H1 (cell line): ENCODE data around the gene TUBA4B. TPM values are rescaled to one million over a fixed set of nuclear protein-coding genes. Genes with fewer than 3 reads are reported as not detected.

Experiments used
- CTCF ChIA-PET: fragments of 300-600 bp; sonication (Branson Sonifier 250); formaldehyde crosslinking; loops from one replicate; lab custom pipeline; 2021; ENCODE audit not compliant: partially characterized antibody; lab: Charles Lee
- POLR2A ChIA-PET: fragments of 300-600 bp; sonication (Branson Sonifier 250); formaldehyde crosslinking; loops from one replicate; lab custom pipeline; 2021; ENCODE audit warnings: inconsistent platforms; ENCODE audit not compliant: partially characterized antibody; lab: Charles Lee
- DNase-seq, 2 experiments: peaks; one replicate each; pipeline versions ENCODE4 v3.0.0 to v3.0.0-alpha.2; 2010 to 2022; ENCODE audit warnings: low spot score in 2 of 2, low read depth in 1 of 2, mixed read lengths in 1 of 2
- FAIRE-seq: peaks from 2 replicates; lab custom pipeline; 2011; peaks lifted over from hg19 to GRCh38; lab: Jason Lieb, UNC
- H2AFZ ChIP-seq: 2 replicates; pipeline ENCODE4 v1.8.1; 2012; ENCODE audit warnings: low read length, inconsistent platforms
- H2AK5ac ChIP-seq: 2 replicates; pipeline ENCODE4 v1.6.1; 2013; ENCODE audit warnings: low read depth, low read length
- H2BK120ac ChIP-seq: replicated peaks from 2 replicates; pipeline ENCODE3; 2013; ENCODE audit warnings: low read depth, low read length, inconsistent platforms
- H2BK12ac ChIP-seq: 2 replicates; pipeline ENCODE4 v1.6.1; 2013; ENCODE audit warnings: low read depth, low read length
- H2BK15ac ChIP-seq: 2 replicates; pipeline ENCODE4 v1.6.1; 2013; ENCODE audit warnings: low read length
- H2BK20ac ChIP-seq: 2 replicates; pipeline ENCODE4 v1.6.1; 2013; ENCODE audit warnings: low read length
- H2BK5ac ChIP-seq: 2 replicates; pipeline ENCODE4 v1.6.1; 2013; ENCODE audit warnings: low read depth, low read length
- H3K14ac ChIP-seq: 2 replicates; pipeline ENCODE4 v1.6.1; 2013; ENCODE audit warnings: inconsistent platforms; ENCODE audit not compliant: insufficient read length
- H3K18ac ChIP-seq: 2 replicates; pipeline ENCODE4 v1.6.1; 2013; ENCODE audit warnings: low read length; ENCODE audit errors: extremely low read depth
- H3K23ac ChIP-seq: 2 replicates; pipeline ENCODE4 v1.6.1; 2013; ENCODE audit warnings: inconsistent platforms; ENCODE audit not compliant: insufficient read length
- H3K23me2 ChIP-seq: 2 replicates; pipeline ENCODE4 v1.6.1; 2013; ENCODE audit warnings: low read depth, low read length
- H3K27ac ChIP-seq: 2 replicates; pipeline ENCODE4 v1.6.1; 2011; ENCODE audit warnings: low read depth, low read length, inconsistent platforms
- H3K27me3 ChIP-seq, 4 experiments: replicated peaks in 1 of 4; 1 replicate in 1 of 4; 2 replicates in 3 of 4; pipeline versions ENCODE4 v1.6.1 to v1.8.1; 2011 to 2013; ENCODE audit warnings: low read length in 3 of 4, mild to moderate bottlenecking in 3 of 4, inconsistent platforms in 2 of 4, mixed read lengths in 2 of 4, moderate library complexity in 1 of 4; ENCODE audit not compliant: control insufficient read depth in 3 of 4, insufficient read depth in 3 of 4; ENCODE audit errors: extremely low read depth in 1 of 4
- H3K36me3 ChIP-seq, 4 experiments: 2 replicates each; pipeline versions ENCODE4 v1.6.1 to v1.8.1; 2011 to 2013; ENCODE audit warnings: mild to moderate bottlenecking in 4 of 4, low read length in 3 of 4, moderate library complexity in 2 of 4, control low read depth in 1 of 4, inconsistent platforms in 1 of 4; ENCODE audit not compliant: insufficient read depth in 4 of 4, control insufficient read depth in 2 of 4
- H3K4ac ChIP-seq: replicated peaks from 2 replicates; pipeline ENCODE3; 2013; ENCODE audit warnings: low read length, low read depth, mixed read lengths, inconsistent platforms; ENCODE audit not compliant: insufficient read length
- H3K4me1 ChIP-seq, 4 experiments: replicated peaks in 1 of 4; 1 replicate in 1 of 4; 2 replicates in 3 of 4; pipeline versions ENCODE4 v1.6.1 to v1.8.1; 2011 to 2013; ENCODE audit warnings: low read length in 3 of 4, inconsistent platforms in 2 of 4, mixed read lengths in 1 of 4; ENCODE audit not compliant: insufficient read depth in 4 of 4, control insufficient read depth in 3 of 4
- H3K4me2 ChIP-seq, 2 experiments: 2 replicates each; pipeline versions ENCODE4 v1.6.1 to v1.8.1; 2011 to 2013; ENCODE audit warnings: low read depth in 2 of 2, low read length in 2 of 2, control low read depth in 1 of 2, inconsistent platforms in 1 of 2, mild to moderate bottlenecking in 1 of 2; ENCODE audit not compliant: insufficient read depth in 1 of 2
- H3K4me3 ChIP-seq, 4 experiments: fragments of 200-600, 300-600 bp in 1 of 4; sonication (generic), shearing (Covaris generic), sonication (Bioruptor Twin) in 1 of 4; 2 replicates each; pipeline versions ENCODE4 v1.5.1 to v1.8.1; 2011 to 2016; ENCODE audit warnings: low read length in 4 of 4, low read depth in 3 of 4, control low read depth in 2 of 4, inconsistent platforms in 2 of 4, mild to moderate bottlenecking in 2 of 4, mixed read lengths in 1 of 4, moderate library complexity in 1 of 4; ENCODE audit not compliant: insufficient read depth in 2 of 4; ENCODE audit errors: extremely low read depth in 1 of 4
- H3K56ac ChIP-seq: replicated peaks from 2 replicates; pipeline ENCODE3; 2013; ENCODE audit warnings: low read depth, mild to moderate bottlenecking, mixed read lengths, low read length, inconsistent platforms; ENCODE audit not compliant: insufficient read length
- H3K79me1 ChIP-seq: 2 replicates; pipeline ENCODE4 v1.6.1; 2013; ENCODE audit warnings: low read depth, low read length, control low read depth
- H3K79me2 ChIP-seq, 2 experiments: 2 replicates each; pipeline versions ENCODE4 v1.6.1 to v1.8.1; 2012 to 2013; ENCODE audit warnings: low read length in 2 of 2, mild to moderate bottlenecking in 2 of 2, inconsistent platforms in 1 of 2; ENCODE audit not compliant: insufficient read depth in 2 of 2, control insufficient read depth in 1 of 2
- H3K9ac ChIP-seq, 4 experiments: replicated peaks in 1 of 4; 1 replicate in 1 of 4; 2 replicates in 3 of 4; pipeline versions ENCODE4 v1.6.1 to v1.8.1; 2011 to 2013; ENCODE audit warnings: low read depth in 3 of 4, low read length in 3 of 4, control low read depth in 2 of 4, mild to moderate bottlenecking in 2 of 4, moderate library complexity in 2 of 4, inconsistent platforms in 1 of 4; ENCODE audit errors: extremely low read depth in 1 of 4
- H3K9me3 ChIP-seq, 2 experiments: 2 replicates each; pipeline versions ENCODE4 v1.6.1 to v1.8.1; 2012 to 2013; ENCODE audit warnings: mild to moderate bottlenecking in 2 of 2, moderate library complexity in 2 of 2, control low read depth in 1 of 2, inconsistent platforms in 1 of 2, low read depth in 1 of 2, low read length in 1 of 2, mixed read lengths in 1 of 2; ENCODE audit not compliant: insufficient read depth in 2 of 2
- H4K20me1 ChIP-seq, 2 experiments: replicated peaks in 1 of 2; 2 replicates each; pipeline versions ENCODE3 to v1.8.1; 2011 to 2013; ENCODE audit warnings: inconsistent platforms in 2 of 2, low read length in 2 of 2, mild to moderate bottlenecking in 1 of 2; ENCODE audit not compliant: insufficient read depth in 2 of 2, control insufficient read depth in 1 of 2
- H4K5ac ChIP-seq: 2 replicates; pipeline ENCODE4 v1.6.1; 2013; ENCODE audit warnings: low read length, low read depth, mixed read lengths, inconsistent platforms; ENCODE audit not compliant: insufficient read length
- H4K8ac ChIP-seq: 2 replicates; pipeline ENCODE4 v1.8.0; 2013; ENCODE audit warnings: mild to moderate bottlenecking, moderate library complexity, low read length, inconsistent platforms; ENCODE audit not compliant: insufficient read depth; ENCODE audit errors: extremely low read depth
- H4K91ac ChIP-seq: replicated peaks from 2 replicates; pipeline ENCODE3; 2013; ENCODE audit warnings: low read length, mixed read lengths, inconsistent platforms; ENCODE audit not compliant: insufficient read length
- ATF2 ChIP-seq: IDR thresholded peaks from 2 replicates; pipeline ENCODE4 v1.6.1; 2012; ENCODE audit warnings: low read length, inconsistent platforms
- BRCA1 ChIP-seq: IDR thresholded peaks from 2 replicates; pipeline ENCODE4 v1.6.1; 2012; ENCODE audit warnings: low read depth, low read length, improper control_type of control experiment
- CREB1 ChIP-seq: IDR thresholded peaks from 2 replicates; pipeline ENCODE4 v1.6.1; 2012; ENCODE audit warnings: inconsistent platforms
- KDM1A ChIP-seq: fragments of 200-600, 300-600 bp; sonication (generic); IDR thresholded peaks from 2 replicates; pipeline ENCODE4 v1.7.1; 2016; ENCODE audit warnings: mild to moderate bottlenecking, low read length, borderline replicate concordance
- MAFK ChIP-seq: IDR thresholded peaks from 2 replicates; pipeline ENCODE4 v1.6.1; 2012; ENCODE audit warnings: low read depth, mild to moderate bottlenecking, improper control_type of control experiment, low read length
- POLR2A ChIP-seq, 2 experiments: IDR thresholded peaks; 1 replicate in 1 of 2; 2 replicates in 1 of 2; pipeline ENCODE4 v1.6.1; 2011; ENCODE audit warnings: low read depth in 2 of 2, low read length in 2 of 2, mild to moderate bottlenecking in 2 of 2; ENCODE audit errors: control extremely low read depth in 1 of 2
- RAD21 ChIP-seq, 2 experiments: IDR thresholded peaks in 1 of 2; conservative IDR thresholded peaks in 1 of 2; 2 replicates each; pipeline ENCODE4 v1.6.1; 2011; ENCODE audit warnings: low read depth in 2 of 2, low read length in 2 of 2, improper control_type of control experiment in 1 of 2, inconsistent platforms in 1 of 2, mild to moderate bottlenecking in 1 of 2, moderate library complexity in 1 of 2
- RBBP5 ChIP-seq: IDR thresholded peaks from 2 replicates; pipeline ENCODE4 v1.7.1; 2012; ENCODE audit warnings: low read depth, mild to moderate bottlenecking, inconsistent platforms, low read length, moderate library complexity, borderline replicate concordance
- SIX5 ChIP-seq: IDR thresholded peaks from 2 replicates; pipeline ENCODE4 v1.6.1; 2011; ENCODE audit warnings: mild to moderate bottlenecking, low read depth, low read length
- SP1 ChIP-seq: IDR thresholded peaks from 2 replicates; pipeline ENCODE4 v1.6.1; 2011; ENCODE audit warnings: low read depth, low read length
- SRF ChIP-seq: IDR thresholded peaks from 2 replicates; pipeline ENCODE4 v1.6.1; 2011; ENCODE audit warnings: mild to moderate bottlenecking, low read depth, low read length, moderate library complexity
- TCF12 ChIP-seq: IDR thresholded peaks from 2 replicates; pipeline ENCODE4 v1.6.1; 2011; ENCODE audit warnings: low read depth, mild to moderate bottlenecking, low read length
- WGBS, 2 experiments: shearing (Covaris generic) in 1 of 2; methylation state at CpG; one replicate each; pipeline versions ENCODE4 v1.1.6 to v1.1.7; 2013 to 2015; ENCODE audit warnings: low lambda C conversion rate in 2 of 2, mixed read lengths in 2 of 2, inconsistent platforms in 1 of 2, low coverage in 1 of 2, missing lambda C conversion rate in 1 of 2; ENCODE audit not compliant: insufficient replicate concordance in 2 of 2, insufficient coverage in 1 of 2, insufficient read length in 1 of 2; ENCODE audit errors: extremely low coverage in 1 of 2, missing lambda C conversion rate in 1 of 2; 5-methylcytosine and 5-hydroxymethylcytosine counted together
- polyA plus RNA-seq, 7 experiments: library from polyadenylated mRNA; depleted of rRNA in 3 of 7; stranded (reverse) in 5 of 7; unstranded in 2 of 7; fragments of >200 nt in 5 of 7; fragments of 200-250 nt in 2 of 7; gene quantifications; 1 replicate in 5 of 7; 2 replicates in 1 of 7; 4 replicates in 1 of 7; pipeline versions ENCODE4 v1.2.1 to v1.2.3, GENCODE V29; 2011 to 2013; ENCODE audit warnings: missing spikeins in 2 of 7, mixed read lengths in 2 of 7
- total RNA-seq: library from RNA; stranded (reverse); fragmentation: NEBNext Ultra II Directional; extraction: Animal tissue kit (Norgen Biotek cat#: 25700); gene quantifications from 2 replicates; pipeline ENCODE4 v1.2.1, GENCODE V29; 2021

The TUBA4B gene
- total and polyA plus RNA-seq, 2 of the 8 experiments (the other 6 are each of a cell fraction or from before 2014, with no cell fraction given) = 0.08 to 0.24 TPM

GRCh38 chr2:219282943-219283581 lies 30.0 kb downstream of the TUBA4B start:
- no peak overlapping the region for H2BK120ac ChIP-seq
- no peaks in the 10 kb centered on the region; a peak in 1 of 7 replicates for H3K27me3 ChIP-seq
- no peak overlapping the region for H2BK5ac ChIP-seq
- H3K18ac ChIP-seq = no peak overlapping the region
- ChIA-PET CTCF (interaction anchor here (1.0 to 12.1 kb wide), 5 partner anchors 9 to 225 kb away, joined by 3 to 220 read pairs (median 4); partner anchors contain the start of gene NHEJ1), POLR2A (interaction anchor here (0.6 to 2.6 kb wide), 4 partner anchors 10 to 53 kb away, joined by 3 to 6 read pairs (median 4); partner anchors contain the start of genes ANKZF1 and ATG9A)
- H2BK15ac ChIP-seq = no peak overlapping the region
- no peak overlapping the region for H2AFZ ChIP-seq
- H4K20me1 ChIP-seq = peaks cover 0 to 1% of the 10 kb centered on the region in 2 experiments
- no peak overlapping the region for H4K5ac ChIP-seq
- H3K4ac ChIP-seq = no peak overlapping the region
- no peaks in the 10 kb centered on the region for H3K79me2 ChIP-seq
- H4K8ac ChIP-seq = no peak overlapping the region
- H3K56ac ChIP-seq = no peak overlapping the region
- H3K4me2 ChIP-seq = no peak overlapping the region
- 86% methylated on average over 13 of the region's 17 CpGs; no CpG with 5 or more reads in 1 of the 2 experiments for WGBS, 2 experiments
- peaks cover 7 to 25% (median 15%) of the 10 kb centered on the region in 4 experiments for H3K4me1 ChIP-seq
- H2BK20ac ChIP-seq = no peak overlapping the region
- no peak for DNase-seq
- H3K23ac ChIP-seq = no peak overlapping the region
- no peak overlapping the region for H3K9ac ChIP-seq
- no peaks in the 10 kb centered on the region for H3K9me3 ChIP-seq
- H2AK5ac ChIP-seq = no peak overlapping the region
- H3K14ac ChIP-seq = no peak overlapping the region
- FAIRE-seq = no peak
- no peak overlapping the region for H2BK12ac ChIP-seq
- peaks cover 8% of the 10 kb centered on the region; the same call in 1 of the 2 replicates for H3K23me2 ChIP-seq
- H3K4me3 ChIP-seq = no peak overlapping the region
- no peak overlapping the region for H4K91ac ChIP-seq
- H3K79me1 ChIP-seq = no peaks in the 10 kb centered on the region; the same call in 1 of the 2 replicates
- H3K27ac ChIP-seq = no peak overlapping the region
- peaks cover 0 to 4% (median under 1%) of the 10 kb centered on the region in 4 experiments; a peak in 3 of 8 replicates for H3K36me3 ChIP-seq
- TF ChIP-seq MAFK = no peak
- no peak for TF ChIP-seq TCF12
- TF ChIP-seq RBBP5 = no peak
- no peak for TF ChIP-seq SIX5
- TF ChIP-seq POLR2A (IDR thresholded peaks at IDR 0.05; ENCODE audit: control extremely low read depth in 1 of 2, low read depth in 2 of 2, low read length in 2 of 2) = no peak
- no peak for TF ChIP-seq ATF2
- TF ChIP-seq SRF = no peak
- no peak for TF ChIP-seq RAD21 (IDR thresholded peaks at IDR 0.05 in 1 of 2, conservative IDR thresholded peaks at IDR 0.05 in 1 of 2; ENCODE audit: low read depth in 2 of 2, low read length in 2 of 2)
- TF ChIP-seq SP1 = no peak
- no peak for TF ChIP-seq BRCA1
- TF ChIP-seq KDM1A = no peak
- TF ChIP-seq CREB1 = no peak
